Inferior parietal cortex (tissue), 1 donor: Measurements from ENCODE around the gene GALK2.
"Not testable (repeated sequence)": the region's sequence is repeated elsewhere in the genome, so short reads cannot be mapped to it uniquely, and the experiment has no call there.

Experiments used
- DNase-seq: peaks from one replicate; pipeline ENCODE4 v3.0.0-alpha.2; 2016; ENCODE audit errors: extremely low spot score

The GALK2 gene

GRCh38 chr15:49164865-49165264 lies 5.2 kb upstream of the GALK2 start:
- DNase-seq = no peak

- no peak for DNase-seq
Observed at GRCh38 chr15:49168016-49168415, 2.0 kb upstream of the GALK2 start.

- DNase-seq = no peak
Observed at GRCh38 chr15:49171790-49172189, 1.7 kb downstream of the GALK2 start.

- no peak for DNase-seq
Observed at GRCh38 chr15:49174902-49175301, 4.9 kb downstream of the GALK2 start.

- not testable (repeated sequence) for DNase-seq
Observed at GRCh38 chr15:49175582-49176397, 5.7 kb downstream of the GALK2 start.

- no peak for DNase-seq
Observed at GRCh38 chr15:49178497-49178896, 8.4 kb downstream of the GALK2 start.

- no peak for DNase-seq
Observed at GRCh38 chr15:49179433-49180190, 9.6 kb downstream of the GALK2 start.

- DNase-seq = no peak
Observed at GRCh38 chr15:49182128-49182527, 12.1 kb downstream of the GALK2 start.

- not testable (repeated sequence) for DNase-seq
Observed at GRCh38 chr15:49183741-49184140, 13.7 kb downstream of the GALK2 start.

- no peak for DNase-seq
Observed at GRCh38 chr15:49185473-49185872, 15.4 kb downstream of the GALK2 start.

GRCh38 chr15:49187549-49188245 lies 17.6 kb downstream of the GALK2 start:
- no peak for DNase-seq

- DNase-seq = no peak
Observed at GRCh38 chr15:49188933-49189332, 18.9 kb downstream of the GALK2 start.

- DNase-seq = no peak
Observed at GRCh38 chr15:49189631-49190030, 19.6 kb downstream of the GALK2 start.

- DNase-seq = no peak
Observed at GRCh38 chr15:49190586-49190985, 20.5 kb downstream of the GALK2 start.

- no peak for DNase-seq
Observed at GRCh38 chr15:49191892-49192291, 21.8 kb downstream of the GALK2 start.

GRCh38 chr15:49196856-49197255 lies 26.8 kb downstream of the GALK2 start:
- DNase-seq = no peak

- DNase-seq = no peak
Observed at GRCh38 chr15:49199666-49200065, 29.6 kb downstream of the GALK2 start.

- DNase-seq = no peak
Observed at GRCh38 chr15:49200347-49200746, 30.3 kb downstream of the GALK2 start.

- not testable (repeated sequence) for DNase-seq
Observed at GRCh38 chr15:49208102-49208501, 38.1 kb downstream of the GALK2 start.

GRCh38 chr15:49212897-49213296 lies 42.9 kb downstream of the GALK2 start:
- DNase-seq = no peak

GRCh38 chr15:49215768-49216739 lies 46.0 kb downstream of the GALK2 start:
- DNase-seq = no peak
